ENCODE results near the gene SYT17.
"Not testable (repeated sequence)": the region's sequence is repeated elsewhere in the genome, so short reads cannot be mapped to it uniquely, and the experiment has no call there.

SYT17 gene

DNA sequence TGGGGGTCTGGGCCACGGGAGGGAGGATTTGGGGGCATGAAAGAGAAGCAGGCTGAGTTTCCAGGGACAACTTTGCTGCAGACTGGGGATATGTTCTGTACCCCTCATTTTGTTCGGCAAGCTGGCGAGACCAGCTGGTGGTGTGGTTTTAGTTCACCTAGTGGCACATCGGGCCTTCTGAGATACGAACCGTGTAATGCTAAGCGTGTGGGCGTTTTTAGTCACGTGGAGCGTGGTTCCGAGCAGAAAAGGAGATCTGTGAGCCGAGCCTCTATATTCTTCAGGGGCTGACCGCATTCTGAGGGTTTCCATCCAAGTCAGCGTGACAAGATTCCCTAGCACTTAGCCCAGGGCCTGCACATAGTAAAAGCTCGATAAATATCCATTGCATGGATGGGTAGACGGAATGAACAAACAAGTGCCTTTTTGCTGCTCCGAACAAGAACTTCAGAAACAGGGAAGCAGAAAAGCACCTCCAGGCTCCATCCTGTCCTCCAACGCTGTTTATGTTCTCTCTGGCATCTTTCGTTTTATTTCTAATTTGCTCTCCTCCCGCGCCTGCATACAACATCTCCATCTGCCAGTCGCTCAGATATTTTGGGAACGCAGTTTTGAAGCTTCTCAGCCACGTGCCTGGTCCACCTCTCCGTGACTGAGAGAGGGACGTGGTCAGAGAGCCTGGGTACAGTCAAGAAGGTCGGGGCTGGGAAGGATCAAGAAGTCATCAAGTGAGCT lies 5.8 kb downstream of the SYT17 start:
- no peak for DNase-seq (ENCODE audit: low read depth)

DNA sequence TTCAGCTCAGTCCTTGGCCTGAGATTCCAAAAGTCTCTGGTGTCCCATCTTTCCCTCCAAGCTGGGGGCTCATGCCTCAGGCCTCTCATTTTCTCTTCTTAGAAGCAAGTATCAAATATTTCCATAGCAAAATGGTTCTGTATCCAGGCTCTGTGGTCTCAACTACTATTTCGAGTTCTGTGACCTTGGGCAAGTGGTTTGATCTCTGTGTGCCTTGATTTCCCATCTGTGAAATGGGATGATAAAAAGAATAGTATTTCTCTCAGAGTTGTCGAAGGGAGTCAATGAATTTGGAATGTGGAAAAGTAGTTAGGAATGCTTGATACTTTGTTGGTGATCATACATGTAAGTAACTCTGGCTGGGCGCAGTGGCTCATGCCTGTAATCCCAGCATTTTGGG lies 6.4 kb downstream of the SYT17 start:
- no peak for DNase-seq (ENCODE audit: low read depth)

DNA sequence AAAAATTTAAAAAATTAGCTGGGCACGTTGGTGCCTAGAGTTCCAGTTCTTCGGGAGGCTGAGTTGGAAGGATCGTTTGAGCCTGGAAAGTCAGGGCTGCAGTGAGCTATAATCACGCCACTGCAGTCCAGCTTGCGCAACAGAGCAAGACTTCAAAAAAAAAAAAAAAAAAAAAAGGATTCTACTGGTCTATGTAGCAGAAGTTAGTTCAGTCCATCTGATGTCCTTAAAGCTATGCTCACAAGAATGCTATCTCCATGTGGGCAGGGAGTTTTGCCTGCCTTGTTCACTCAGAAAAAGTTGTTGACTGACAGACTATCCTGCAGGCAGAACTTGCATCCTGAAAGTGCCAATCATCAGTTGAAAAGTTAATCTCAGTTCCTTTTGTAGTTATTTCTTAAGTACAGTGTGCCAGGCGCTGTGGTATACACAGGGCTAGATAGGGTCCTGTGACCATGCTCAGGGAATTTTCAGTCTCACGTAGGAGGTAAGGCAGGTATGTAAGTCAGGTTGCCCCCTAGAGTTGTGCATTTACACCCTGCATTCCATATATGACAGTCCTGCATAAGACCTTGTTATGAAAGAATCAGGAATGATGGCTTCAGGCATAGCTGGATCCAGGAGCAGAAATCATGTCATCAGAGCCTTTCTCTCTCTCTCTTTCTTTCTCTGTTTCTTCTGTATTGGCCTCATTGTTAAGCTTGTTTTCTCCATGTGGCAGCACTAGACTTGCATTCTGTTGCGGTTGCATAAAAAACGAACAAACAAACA lies 7.6 kb downstream of the SYT17 start:
- no peak for DNase-seq (ENCODE audit: low read depth)

DNA sequence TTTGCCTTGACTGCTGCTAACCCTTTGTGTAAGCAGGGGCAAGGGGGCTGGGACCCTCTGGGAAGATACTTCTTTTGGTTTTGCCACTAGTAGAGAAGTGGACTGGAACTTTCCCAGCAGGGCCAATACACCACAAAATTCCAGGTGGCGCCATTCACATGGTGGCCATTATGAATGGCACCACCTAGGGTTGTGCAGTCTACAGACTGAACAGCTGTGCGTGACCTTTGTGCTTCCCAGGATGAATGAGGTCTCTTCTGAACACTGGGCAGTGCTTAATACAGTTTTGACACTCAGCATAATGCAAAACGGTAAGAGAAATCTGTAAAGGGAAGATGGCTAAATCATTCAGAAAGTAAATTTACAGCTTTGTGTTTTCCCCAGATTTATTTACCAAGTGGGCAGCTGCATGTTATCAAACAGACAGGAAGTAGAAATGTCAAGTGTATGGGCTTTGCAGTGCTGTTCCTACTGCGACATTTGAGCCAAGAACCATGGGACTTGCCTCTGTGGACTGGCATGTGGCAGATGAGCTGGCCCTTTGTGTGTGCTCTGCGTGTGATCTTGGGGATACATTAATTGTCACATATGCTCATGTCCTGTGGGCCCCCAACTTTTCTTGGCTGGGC lies 9.2 kb downstream of the SYT17 start:
- no peak for DNase-seq (ENCODE audit: low read depth)

DNA sequence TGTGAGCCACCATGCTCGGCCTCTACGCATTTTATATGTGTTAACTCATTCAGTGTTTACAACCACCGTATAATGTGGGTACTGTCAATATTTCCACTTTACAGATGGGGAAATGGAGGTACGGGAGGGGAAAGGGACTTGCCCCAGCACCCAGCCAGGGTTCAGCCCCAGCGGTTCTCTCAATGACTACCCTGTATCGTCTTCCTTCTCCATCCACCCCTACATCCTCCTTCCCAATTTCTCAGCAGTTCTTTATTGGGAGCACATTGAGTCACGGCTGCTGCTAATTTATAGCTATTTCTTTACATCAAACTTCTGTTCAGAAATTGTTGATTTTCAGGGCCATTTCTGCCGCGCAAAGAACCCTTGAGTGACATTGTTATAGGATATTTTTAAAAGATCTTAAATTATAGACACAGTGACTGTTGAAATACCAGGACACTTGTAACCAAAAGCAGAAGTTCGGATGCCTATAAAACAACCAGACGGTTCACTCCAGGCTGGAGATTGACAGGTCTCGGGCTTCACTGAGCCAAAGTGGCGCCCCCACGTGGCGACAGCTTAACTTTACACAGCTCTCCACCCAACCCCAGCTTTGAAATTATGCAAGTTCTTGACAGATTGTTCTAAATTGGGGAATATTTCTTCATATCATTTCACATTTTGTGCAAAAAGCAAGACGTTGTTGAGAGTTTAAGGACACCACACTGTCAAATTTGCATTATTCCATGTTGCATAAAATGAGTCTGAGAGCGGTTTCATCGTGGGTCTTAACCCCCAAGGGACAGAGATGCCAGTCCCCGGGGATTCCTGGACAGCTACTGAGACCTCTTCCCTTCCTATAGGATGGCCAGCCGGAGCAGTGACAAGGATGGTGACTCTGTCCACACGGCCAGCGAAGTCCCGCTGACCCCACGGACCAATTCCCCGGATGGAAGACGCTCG lies 11.8 kb downstream of the SYT17 start:
- DNase-seq (ENCODE audit: low read depth) = no peak

DNA sequence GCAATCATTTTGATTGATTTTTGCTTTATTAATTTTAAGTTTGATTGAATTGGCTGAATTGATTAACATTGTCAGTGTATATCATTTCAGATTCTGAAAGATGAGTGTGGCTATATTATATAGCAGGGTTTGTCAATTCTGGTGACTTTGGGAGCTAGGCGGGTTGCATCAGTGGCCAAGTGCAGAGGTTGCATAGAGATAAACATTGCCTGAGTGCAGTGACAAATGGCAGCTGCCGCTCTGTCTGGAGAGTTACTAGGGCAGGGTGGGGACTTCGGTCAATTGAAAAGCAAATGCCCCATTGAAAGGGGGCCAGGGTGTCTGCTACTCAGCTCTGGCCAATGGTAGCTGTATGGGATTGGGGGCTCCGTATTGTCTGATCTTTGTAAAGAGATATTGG lies 12.7 kb downstream of the SYT17 start:
- no peak for DNase-seq (ENCODE audit: low read depth)

DNA sequence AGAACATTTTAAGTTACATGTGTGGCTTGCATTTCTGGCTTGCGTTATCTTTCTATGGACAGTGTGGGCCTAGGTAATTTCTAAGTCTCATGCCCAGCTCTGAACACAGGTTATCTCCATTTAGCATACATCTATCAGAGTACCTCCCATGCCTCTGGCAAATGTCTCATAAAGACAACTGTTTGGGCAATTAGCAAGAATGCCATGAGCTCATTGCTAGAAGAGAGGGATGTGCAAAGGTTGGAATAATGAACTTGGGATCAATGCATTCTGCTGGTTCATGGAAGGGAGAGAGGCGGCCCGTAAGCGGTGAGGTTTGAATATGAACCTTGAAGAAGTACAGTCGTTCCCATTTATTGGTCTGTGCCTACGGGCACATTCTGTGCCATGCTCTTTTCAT lies 14.4 kb downstream of the SYT17 start:
- no peak for DNase-seq (ENCODE audit: low read depth)

DNA sequence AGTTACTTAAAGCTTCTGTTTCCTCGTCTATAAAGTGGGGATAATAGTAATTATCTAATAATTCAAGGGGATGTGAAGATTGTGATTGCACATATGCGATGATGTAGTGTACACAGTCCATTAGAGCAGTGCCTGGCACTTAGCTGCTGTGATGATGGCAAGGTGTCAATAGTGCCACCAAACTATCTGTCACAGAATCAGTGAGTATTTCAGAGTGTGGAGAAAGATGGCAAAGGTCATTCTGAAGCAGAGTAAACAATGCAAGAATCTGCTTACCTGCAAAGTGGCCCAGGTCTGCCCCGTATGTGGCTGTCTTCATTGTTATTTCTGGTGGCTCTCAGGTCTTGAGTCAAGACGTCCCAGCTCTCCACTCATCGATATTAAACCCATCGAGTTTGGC lies 15.1 kb downstream of the SYT17 start:
- DNase-seq (ENCODE audit: low read depth) = no peak

DNA sequence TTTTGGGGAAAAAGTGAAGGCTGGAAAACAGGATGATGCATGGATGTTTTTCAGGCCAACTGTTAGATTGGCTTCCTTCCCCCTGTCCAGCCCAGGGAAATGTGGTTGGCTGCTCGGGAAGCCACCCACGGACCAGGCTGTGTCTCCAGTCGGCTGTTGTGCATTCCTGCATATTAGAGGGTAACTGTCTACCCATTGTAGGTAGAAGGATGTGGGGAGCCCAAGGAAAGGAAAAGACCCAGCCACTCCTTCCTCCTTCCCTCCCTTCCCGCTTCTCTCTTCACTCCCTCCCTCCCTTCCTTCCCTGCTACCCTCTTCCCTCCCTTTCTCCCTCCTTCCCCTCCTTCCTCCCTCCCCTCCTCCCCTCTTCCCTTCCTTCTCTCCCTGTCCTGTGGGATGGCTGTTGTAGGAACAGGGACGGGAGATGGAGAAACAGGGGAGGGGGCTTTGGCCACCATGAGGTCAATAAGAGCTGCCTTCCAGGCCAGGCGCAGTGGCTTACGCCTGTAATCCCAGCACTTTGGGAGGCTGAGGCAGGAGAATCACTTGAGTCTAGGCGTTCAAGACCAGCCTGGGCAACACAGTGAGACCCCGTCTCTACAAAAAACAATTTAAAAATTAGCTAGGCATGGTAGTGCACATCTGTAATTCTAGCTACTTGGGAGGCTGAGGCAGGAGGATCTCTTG lies 16.9 kb downstream of the SYT17 start:
- DNase-seq (ENCODE audit: low read depth) = no peak

DNA sequence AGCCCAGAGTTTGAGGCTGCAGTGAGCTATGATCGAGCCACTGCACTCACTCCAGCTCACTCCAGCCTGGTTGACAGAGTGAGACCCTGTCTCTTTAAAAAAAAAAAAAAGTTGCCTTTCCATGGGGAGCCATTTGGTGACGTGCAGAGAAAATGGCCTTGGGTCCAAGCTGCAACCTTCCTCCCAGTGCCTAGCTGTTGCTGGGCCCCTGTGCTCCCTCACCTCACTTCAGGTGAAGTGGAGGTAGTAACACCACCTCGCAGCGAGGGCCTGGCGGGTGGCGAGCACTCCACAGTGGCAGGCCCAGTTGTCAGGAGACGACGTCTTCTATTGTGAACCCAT lies 17.4 kb downstream of the SYT17 start:
- no peak for DNase-seq (ENCODE audit: low read depth)

DNA sequence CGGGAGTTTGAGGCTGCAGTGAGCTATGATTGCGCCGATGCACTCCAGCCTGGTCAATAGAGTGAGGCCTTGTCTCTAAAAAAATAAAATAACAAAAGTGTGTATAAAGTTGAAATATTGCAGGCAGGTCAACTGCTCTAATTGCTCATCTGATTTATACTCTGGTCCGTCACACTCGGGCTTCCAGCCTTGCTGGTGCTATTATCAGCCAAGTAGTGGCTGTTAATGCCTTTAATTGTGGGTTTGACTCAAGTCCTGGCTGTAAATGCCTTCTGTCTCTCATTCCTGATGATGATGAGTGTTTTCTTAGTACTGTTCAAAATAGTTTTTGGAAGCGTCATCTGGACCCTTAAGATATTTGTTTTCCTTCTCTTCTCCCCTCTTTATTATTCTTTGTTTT lies 18.4 kb downstream of the SYT17 start:
- no peak for DNase-seq (ENCODE audit: low read depth)

DNA sequence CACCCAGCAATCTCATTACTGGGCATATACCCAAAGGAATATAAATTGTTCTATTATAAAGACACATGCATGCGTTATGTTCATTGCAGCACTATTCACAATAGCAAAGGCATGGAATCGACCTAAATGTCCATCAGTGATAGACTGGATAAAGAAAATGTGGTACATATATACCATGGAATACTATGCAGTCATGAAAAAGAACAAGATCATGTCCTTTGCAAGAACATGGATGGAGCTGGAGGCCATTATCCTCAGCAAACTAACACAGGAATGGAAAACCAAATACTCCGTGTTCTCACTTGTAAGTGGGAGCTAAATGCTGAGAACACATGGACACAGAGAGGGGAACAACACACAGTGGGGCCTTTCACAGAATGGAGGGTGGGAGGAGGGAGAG lies 19.9 kb downstream of the SYT17 start:
- DNase-seq (ENCODE audit: low read depth) = not testable (repeated sequence)

DNA sequence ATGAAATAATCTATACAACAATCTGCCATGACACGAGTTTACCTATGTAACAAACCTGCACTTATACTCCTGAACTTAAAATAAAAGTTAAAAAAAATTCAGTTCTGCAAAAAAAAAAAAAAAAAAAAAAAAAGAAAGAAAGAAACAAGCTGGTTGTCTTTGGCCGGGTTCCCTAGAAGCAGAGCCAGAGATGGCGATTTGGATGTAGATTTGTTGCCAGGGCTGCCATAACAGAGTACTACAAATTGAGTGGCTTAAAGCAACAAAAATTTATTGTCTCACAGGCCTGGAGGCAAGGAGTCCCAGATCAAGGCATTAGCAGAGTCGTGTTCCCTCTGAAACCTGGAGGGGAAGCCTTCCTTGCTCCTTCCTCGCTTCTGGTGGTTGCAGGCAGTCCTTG lies 20.4 kb downstream of the SYT17 start:
- DNase-seq (ENCODE audit: low read depth) = no peak

DNA sequence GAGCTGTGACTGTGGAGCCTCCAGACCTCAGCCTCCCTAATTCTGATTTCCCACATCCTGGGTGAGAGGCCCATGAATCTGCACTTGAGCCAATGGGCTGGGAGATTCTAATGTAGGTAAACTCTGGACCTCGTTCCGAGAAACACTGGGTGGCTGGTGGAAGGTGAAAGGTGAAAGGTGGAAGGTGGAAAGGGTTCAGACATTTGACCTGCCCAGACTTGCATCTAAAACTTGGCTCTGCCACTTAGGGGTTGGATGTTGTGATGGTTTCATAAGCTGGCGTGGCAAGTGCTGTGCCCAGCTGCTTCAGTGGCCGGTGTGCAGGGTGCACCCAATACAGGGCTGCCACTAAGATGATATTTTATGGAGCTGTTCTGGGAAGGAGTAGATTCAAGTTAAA lies 24.8 kb downstream of the SYT17 start:
- no peak for DNase-seq (ENCODE audit: low read depth)

DNA sequence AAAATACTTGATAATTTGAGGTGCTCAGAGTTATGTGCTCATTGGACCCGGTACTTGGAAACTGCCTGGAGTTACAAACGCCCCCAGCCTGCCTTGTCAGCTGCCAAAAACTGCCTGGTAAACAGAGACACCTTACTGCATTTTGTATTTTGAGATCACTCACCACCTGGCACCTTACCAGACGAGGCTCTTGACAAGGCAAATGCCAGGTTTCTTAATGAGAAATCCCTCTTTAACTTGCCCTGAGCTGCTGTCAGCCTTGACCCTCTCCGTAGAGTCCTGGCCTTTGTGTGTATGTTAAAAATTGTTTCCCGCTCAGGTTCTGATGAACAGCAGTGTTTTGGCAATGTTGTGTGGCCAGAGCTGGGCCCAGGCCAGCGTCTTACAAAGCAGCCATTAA lies 28.8 kb downstream of the SYT17 start:
- no peak for DNase-seq (ENCODE audit: low read depth)

DNA sequence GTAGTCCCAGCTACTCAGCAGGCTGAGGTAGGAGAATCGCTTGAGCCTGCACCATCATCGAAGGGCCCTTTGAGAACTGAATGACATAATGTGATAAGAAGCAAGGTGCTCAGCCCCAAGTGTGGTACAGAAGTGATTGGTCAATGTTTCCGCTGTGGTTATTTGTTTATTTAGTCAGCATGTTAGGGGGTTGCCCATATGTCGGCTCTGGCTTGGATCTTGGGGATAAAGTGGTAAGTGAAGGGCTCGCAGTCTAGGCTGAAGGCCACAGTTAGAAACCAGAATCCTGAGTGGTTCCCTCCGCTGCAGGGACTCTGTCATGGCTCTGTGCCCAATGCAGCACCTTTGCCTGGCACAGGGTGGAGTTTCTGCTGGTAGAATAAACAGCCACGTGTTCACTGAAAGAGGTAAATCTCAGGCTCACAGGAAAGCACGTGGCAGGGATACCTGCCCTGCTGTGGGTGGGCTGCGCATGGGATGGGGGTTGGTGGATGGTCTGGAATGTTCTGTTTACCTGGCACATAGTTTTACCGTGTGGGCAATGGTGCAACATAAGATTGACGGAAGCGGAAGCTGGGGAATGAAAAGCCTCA lies 35.4 kb downstream of the SYT17 start:
- no peak for DNase-seq (ENCODE audit: low read depth)

DNA sequence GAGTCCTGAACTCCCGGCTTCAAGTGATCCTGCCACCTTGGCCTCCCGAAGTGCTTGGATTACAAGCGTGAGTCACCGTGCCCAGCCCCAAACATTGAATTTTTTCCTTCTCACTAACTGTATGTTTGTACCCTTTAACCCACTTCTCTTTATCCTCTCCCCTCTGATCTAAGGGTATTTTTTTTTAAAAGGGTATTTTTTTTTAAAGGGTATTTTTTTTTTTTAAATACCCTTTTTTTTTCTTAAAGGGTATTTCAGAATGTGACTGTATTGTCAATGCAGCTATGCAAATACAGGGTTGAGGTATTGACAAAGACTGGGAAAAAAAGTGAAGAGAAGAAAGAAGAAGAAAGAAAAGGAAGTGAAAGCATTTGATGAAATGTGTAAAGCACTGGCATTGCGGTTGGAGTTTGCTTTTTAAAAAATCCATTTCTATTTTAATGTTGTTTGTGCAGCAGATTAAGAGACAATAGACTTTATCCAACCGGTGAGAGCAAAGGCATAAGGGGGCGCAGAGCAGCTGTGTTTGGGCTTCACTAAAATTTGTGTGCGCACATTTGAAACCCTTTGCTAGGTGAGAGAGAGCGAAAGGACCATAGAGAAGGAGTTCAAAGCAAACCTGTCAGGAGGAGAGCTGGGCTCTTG lies 42.4 kb downstream of the SYT17 start:
- no peak for DNase-seq (ENCODE audit: low read depth)

DNA sequence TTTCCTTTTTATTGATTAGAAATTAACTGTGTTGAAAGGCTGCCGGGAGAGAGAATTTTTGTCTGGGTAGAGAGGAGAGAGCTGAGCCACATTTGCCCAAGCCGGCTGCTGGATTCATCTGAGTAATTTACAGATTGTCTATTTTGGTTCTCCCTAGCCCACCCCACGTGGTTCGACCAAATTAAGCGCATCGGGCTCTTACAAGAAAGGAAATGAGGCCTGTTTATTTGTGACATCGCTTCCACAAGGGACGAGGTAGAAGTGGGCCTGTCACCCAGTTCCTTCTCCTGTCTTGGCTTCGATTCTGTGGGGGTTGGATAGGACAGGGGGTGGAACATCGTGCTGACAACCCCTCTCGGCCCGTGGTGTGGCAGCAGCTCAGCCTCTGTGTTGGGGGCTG lies 42.9 kb downstream of the SYT17 start:
- DNase-seq (ENCODE audit: low read depth) = no peak

DNA sequence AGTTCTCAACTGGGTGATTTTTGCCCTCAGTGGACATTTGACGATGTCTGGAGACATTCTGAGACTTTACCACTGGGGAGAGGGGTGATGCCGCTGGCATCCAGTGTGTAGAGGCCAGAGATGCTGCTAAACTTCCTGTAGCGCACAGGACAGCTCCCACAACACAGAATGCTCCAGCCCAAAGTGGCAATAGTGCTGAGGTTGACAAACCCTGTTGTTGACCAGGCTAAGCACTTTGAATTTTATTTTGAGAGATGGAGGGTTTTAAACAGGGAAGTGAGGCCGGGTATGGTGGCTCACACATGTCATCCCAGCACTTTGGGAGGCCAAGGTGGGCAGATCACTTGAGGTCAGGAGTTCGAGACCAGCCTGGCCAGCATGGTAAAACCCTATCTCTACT lies 44.0 kb downstream of the SYT17 start:
- DNase-seq (ENCODE audit: low read depth) = no peak

DNA sequence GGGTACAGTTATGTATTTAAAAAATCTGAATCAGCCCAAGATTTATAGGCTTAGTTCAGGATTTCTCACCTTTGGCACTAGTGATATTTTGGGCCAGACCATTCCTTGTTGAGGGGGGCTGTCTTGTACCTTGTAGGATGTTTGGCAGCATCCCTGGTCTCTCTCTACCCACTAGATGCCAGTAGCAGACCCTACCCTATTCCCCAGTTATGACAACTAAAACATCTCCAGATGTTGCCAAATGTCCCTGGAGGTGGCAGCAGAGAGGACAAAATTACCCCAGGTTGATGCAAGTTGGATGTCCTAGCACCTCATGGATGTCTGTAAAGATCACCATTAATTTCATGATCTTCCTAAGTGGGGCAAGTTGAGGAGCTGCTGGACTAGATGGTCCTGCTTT lies 45.8 kb downstream of the SYT17 start:
- no peak for DNase-seq (ENCODE audit: low read depth)

DNA sequence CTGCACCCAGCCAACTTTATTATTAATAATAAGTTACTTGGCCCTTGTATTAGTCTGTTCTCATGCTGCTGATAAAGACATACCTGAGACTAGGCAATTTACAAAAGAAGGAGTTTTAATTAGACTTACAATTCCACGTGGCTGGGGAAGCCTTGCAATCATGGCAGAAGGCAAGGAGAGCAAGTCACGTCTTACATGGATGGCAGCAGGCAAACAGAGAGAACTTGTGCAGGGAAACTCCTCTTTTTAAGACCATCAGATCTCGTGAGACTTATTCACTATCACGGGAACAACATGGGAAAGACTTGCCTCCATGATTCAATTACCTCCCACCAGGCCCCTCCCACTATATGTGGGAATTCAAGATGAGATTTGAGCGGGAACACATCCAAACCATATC lies 47.7 kb downstream of the SYT17 start:
- DNase-seq (ENCODE audit: low read depth) = no peak

Measured in stimulated activated CD8-positive, alpha-beta memory T cell treated with anti-CD3 and anti-CD28 coated beads, Interleukin-12 subunit alpha, Interleukin-12 subunit beta, amount 100 ng/mL, for 4 hours (primary cell).